Germinal center (tissue), 1 donor: ENCODE measurements around the gene IGF2.

Source experiments
- DNase-seq: peaks from one replicate; pipeline ENCODE4 v3.0.0; 2012; ENCODE audit warnings: mixed read lengths, low spot score

IGF2 gene

DNA sequence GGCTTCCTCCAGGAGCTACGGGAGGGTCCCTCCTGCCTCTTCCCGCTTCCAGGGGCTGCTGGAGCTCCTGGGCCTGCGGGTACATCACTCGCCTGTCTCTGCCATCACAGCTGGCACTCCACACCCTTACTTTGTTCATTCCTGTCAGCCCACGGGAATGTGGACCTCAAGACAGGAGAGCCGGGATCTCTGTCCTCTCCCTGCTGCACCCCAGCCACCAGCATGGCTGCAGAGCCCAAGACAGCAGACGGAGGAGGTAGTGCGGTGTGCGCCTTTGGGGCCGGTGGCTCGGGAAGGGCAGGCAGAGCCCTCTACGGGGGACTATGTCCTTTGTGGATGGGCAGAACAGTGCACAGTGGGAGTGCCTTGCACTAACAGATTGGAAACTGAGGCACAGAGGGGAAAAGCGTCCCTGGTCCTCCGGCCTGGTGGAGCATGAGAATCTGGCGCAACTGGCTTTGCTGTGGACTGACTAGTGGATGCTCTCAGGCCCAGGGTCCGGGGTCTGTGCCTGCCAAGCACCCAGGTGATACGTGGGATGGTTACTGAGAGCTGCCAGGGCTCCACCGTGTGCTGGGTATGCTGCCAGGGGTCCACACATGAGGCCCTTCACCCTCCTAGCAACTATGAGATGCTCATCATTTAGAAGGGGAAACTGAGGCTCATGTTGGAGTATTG is 47.3 kb downstream of the IGF2 start:
- no peak for DNase-seq

DNA sequence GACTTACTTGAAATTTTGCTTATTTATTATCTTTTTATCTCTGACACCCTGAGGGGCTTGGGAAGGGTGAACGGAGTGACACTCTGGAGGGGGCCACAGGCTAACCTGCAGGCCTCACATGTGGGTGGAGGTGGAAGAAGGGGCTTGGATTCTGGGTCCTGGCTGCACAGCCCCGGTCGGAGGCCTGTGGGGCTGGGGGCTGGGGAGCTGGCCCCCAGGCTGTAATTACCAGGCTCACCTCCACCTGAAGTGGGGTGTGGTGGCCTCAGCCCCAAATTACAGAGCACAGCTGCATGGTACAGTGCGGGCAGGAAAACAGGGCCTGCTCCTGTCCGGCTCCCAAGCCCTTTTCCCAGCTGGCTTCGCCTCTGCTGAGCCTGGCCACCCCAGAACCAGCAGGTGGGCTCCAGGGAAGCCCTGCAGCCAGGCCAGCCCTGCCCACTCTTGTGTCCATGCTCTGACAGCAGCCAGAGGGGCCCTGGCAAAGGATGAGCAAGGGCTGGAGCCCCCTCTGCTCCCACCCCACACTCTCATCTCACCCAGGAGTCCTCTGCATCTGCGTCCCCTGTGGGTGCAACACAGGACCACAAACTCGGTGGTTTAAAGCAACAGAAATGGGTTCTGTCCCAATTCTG is 48.0 kb downstream of the IGF2 start:
- DNase-seq, result no peak

DNA sequence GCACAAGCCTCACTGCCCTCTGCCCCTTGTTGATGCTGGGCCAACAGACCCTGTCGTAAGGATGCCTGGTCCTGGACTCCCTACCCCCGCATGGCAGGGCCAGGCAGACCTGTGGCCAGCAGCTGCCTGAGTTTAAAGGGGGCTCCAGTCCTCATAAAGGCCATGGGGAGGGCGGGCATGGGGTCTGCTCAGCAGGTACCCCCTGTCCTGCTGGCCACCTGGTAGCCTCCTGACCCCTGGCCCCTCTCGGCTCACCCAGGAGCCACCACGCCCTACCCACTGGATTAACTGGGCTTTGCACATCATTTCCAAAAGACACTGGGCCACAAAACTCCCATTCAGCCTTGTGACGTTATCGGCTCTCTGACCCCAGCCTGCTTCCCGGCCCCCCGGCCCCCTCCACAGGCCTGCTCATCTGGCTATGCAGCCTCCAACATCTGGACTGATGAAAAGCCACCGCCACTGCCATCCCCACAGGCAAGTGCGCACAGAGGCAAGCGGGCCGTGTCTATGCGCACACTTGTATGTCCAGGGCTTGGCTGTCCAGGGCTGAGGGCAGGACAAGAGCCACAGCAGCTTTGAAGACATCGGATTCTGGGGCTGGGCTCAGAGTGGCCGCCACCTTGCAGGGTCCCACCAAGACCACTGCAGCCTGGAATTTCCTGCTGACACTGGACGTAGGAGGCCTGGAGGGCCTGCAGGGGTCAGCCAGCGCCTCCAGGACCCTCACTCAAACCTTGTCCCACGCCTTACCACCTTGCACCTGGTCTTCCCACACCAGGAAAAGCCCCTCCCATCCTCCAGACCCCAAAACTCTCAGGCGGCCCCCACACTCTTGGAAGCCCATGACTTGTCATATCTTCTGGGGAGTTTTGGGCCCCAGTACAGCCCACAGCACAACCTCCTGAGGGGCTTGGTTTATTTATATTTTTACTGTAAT is 48.7 kb downstream of the IGF2 start:
- no peak for DNase-seq

DNA sequence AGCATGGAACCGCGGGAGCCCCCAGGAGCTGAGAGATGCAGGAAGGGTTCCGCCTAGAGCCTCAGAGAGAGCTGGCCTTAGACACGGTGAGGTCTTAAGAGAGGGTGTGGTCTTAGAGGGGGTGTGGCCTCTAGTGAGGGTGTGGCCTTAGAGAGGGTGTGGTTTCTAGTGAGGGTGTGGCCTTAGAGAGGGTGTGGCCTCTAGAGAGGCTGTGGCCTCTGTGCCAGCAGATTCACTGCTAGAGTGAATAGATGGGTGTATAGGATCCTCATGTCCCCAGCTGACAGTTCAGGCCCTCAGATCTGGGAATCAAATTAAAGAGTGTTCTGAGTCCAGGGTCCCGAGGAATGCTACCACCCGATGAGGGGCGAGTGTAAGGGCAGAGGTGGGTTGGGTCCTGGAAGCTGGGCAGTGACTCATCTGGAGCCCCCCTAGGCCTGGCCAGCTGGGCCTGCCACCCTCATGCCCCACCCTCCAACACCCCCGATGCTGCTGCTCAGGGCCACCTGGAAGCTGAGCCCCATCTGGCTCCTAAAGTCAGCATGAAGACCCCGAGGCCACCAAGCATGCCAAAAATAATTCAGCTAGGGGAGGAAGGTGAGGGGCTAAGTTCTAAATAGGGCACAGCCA is 49.5 kb downstream of the IGF2 start:
- peak; percentile 54 for DNase-seq

DNA sequence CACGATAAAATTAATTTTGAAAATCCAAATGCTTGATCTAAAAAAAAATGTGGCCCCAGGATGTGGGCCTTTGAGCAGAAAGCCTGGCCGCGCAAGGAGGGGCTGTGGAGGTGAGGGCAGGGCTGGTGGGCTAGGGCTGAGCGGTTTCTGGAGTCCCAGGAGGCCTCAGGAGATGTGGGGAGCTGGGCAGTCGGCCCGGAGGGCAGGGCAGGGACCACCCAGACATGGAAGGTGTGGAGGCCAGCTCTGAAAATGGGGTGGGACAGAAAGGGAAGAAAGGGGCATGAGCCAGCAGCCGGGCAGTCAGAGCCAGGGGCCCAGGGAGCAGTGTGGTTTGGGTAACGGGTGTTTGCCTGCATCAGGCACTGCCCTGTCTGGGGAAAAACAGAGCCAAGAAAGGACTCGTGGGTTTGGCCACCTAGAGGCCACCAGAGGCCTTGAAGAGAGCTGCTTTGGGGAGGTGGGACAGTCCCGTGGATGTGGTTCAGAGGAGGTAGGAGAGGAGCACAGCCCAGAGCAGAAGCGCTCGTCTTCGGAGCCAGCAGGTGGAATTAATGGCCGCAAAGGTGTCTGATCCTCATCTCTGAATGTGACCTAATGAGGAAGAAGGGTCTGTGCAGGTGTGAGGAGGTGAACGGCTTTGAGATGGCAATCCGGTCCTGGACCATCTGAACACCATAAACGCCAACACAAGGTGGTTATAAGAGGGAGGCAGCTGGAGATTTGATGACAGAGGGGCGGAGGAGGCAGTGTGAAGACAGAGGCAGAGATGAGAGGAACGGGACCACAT is 50.2 kb downstream of the IGF2 start:
- DNase-seq, result no peak

DNA sequence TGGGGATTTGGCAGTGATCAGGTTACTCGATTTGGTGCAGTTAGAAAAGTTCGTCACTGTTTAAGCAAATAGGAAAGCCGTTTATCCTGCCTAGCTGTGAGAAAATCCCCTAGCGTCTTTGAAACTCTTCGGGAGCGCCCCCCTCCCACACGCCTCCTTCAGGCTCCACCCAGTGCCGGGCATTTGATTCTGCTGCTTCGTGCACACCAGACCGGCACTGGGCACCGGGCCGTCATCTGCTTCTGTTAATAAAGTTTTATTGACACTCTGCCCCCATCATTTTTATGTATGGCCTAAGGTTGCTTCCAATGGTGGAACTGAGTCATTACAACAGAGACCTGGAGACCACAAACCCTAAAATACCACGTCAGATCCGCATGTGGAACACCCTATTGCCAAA is 50.9 kb downstream of the IGF2 start:
- DNase-seq, result no peak

DNA sequence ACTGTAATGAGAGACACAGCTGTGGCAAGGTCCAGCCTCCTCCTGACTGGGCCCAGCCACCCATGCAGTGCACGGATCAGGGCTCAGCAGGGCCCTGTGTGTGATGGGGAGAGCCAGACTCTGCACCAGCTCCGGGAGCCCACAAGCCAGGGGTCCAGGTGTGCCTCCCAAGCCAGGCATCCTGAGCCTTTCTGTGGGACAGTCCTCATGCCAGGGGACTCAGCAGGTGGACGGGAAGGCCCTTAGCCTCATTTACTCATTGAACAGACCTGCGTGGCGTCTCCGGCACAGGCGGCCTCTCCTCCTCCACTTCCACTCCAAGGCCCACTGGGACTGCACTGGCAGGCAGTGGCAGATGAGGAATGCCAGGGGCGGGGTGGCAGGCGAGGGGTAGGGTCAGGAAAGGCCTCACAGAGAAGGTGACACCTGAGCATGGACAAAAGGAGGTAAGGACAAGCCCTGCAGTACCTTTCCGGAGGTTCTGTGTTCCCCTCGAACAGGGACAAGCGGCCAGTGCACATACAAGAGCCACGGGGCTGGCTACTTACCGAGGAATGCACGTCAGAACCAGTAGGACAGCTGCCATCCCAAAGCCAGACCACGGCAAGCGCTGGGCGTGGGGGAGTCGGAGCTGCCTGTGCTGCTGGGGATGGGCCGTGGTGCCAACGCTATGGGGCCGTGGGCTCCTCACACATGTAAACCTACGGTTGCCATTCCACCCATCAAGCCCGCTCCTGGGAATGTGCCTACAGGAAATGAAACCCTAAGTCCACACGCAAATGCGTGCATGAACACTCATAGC is 52.7 kb downstream of the IGF2 start:
- no peak for DNase-seq

DNA sequence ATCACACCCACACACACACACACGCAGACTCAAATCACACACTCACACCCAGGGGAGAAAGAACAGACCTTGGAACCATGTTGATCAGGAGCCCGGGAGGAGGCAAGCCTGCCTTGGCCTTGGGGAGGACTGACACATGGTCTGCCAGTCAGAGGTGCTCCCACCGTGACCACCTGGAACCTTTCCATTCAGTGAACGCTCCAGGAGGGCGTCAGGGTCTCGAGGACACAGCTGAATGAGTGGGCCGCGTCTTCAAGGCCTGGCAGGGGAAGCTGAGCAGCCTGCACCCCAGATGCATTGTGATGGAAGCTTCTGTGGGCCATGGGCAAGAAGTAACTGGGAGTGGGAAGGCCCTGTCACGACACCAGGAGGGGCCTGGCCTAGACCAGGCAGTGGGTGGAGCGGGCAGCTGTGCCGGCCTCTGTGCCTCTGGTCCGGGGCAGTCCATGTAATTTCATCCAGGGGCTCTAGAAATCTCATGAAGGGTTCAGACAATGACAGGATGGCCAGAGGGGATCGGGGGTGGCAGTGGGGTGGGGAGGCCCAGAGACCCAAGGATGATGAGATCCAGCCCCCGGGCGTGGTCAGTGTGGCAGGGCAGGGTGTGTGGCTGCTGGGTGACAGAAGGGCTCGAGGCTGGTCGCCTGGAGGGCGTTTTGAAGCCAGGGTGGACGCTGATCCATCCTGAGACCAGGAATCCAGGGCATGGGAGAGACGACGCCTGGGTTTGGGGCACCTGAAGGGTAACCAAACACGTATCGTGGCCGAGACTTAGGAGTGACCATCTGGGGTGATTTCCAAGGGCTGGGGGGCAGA is 53.7 kb downstream of the IGF2 start:
- DNase-seq, result no peak

DNA sequence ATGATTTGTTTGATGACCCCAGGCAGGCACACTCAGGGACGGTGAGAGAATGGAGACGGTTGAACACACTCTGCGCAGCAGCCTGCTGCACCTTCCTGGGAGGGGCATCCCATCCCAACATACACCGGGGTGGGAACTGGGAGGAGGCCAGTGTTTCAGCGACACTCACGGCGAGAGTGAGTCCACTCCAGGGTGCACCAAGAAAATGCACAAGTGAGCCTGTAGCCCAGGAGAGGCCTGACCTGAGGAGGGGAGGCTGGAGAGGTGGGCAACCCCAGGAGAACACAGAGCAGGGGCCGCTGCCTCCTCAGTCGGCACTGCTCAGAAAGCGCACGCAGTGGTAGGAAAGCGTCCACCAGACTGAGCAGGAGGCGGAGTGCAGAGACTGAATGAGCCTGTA is 54.5 kb downstream of the IGF2 start:
- DNase-seq, result no peak
